Measurements from ENCODE around the gene FAM32A. TPM values are rescaled to one million over a fixed set of nuclear protein-coding genes. Genes with fewer than 3 reads are reported as not detected.

The FAM32A gene
- total RNA-seq, 2 donors from 2014 or later, result 74.8 to 75.5 TPM

GRCh38 chr19:16232568-16232967 lies 47.4 kb downstream of the FAM32A start:
- DNase-seq (ENCODE audit: low spot score), result no peak
- H3K36me3 ChIP-seq, result peaks cover 78% of the 10 kb centered on the region
- H3K4me1 ChIP-seq (ENCODE audit: control insufficient read depth in 1 of 2, low read depth in 2 of 2), result no peaks in the 10 kb centered on the region
- no peaks in the 10 kb centered on the region for H3K9me3 ChIP-seq
- ATAC-seq (ENCODE audit: insufficient number of reproducible peaks, low FRiP score, low read depth), result no peak
- no peak for TF ChIP-seq CTCF (IDR thresholded peaks at IDR 0.05)
- H3K27ac ChIP-seq, result no peak overlapping the region
- H3K4me3 ChIP-seq, result no peak overlapping the region
- no peaks in the 10 kb centered on the region for H3K27me3 ChIP-seq (replicated peaks; ENCODE audit: insufficient read depth)

- DNase-seq (ENCODE audit: low spot score), result no peak
- H3K27me3 ChIP-seq (replicated peaks; ENCODE audit: insufficient read depth), result no peaks in the 10 kb centered on the region
- ATAC-seq (ENCODE audit: insufficient number of reproducible peaks, low FRiP score, low read depth), result no peak
- peaks cover 71% of the 10 kb centered on the region for H3K36me3 ChIP-seq
- no peak overlapping the region for H3K27ac ChIP-seq
- TF ChIP-seq CTCF (IDR thresholded peaks at IDR 0.05), result no peak
- H3K4me1 ChIP-seq (ENCODE audit: control insufficient read depth in 1 of 2, low read depth in 2 of 2), result no peaks in the 10 kb centered on the region
- no peak overlapping the region for H3K4me3 ChIP-seq
- H3K9me3 ChIP-seq, result no peaks in the 10 kb centered on the region
These were observed 48.0 kb downstream of the FAM32A start for GRCh38 chr19:16233081-16233776.

GRCh38 chr19:16233836-16234551 lies 48.8 kb downstream of the FAM32A start:
- Histone ChIP-seq H3K27me3 (replicated peaks; ENCODE audit: insufficient read depth) (no peaks in the 10 kb centered on the region), H3K4me3 (no peak overlapping the region), H3K36me3 (peaks cover 63% of the 10 kb centered on the region), H3K4me1 (ENCODE audit: control insufficient read depth in 1 of 2, low read depth in 2 of 2) (no peaks in the 10 kb centered on the region), H3K27ac (no peak overlapping the region), H3K9me3 (no peaks in the 10 kb centered on the region)
- no peak for TF ChIP-seq CTCF (IDR thresholded peaks at IDR 0.05)
- DNase-seq (ENCODE audit: low spot score), result no peak
- no peak for ATAC-seq (ENCODE audit: insufficient number of reproducible peaks, low FRiP score, low read depth)

- Histone ChIP-seq H3K27me3 (replicated peaks; ENCODE audit: insufficient read depth) (no peaks in the 10 kb centered on the region), H3K4me1 (ENCODE audit: control insufficient read depth in 1 of 2, low read depth in 2 of 2) (no peaks in the 10 kb centered on the region), H3K9me3 (no peaks in the 10 kb centered on the region), H3K4me3 (no peak overlapping the region), H3K36me3 (peaks cover 55% of the 10 kb centered on the region), H3K27ac (no peak overlapping the region)
- ATAC-seq (ENCODE audit: insufficient number of reproducible peaks, low FRiP score, low read depth), result no peak
- no peak for DNase-seq (ENCODE audit: low spot score)
- TF ChIP-seq CTCF (IDR thresholded peaks at IDR 0.05), result no peak
These were observed 49.6 kb downstream of the FAM32A start for GRCh38 chr19:16234552-16235445.

Data from thoracic aorta (tissue), 2 donors.